ENCODE data around the gene DNAJA4. TPM values are rescaled to one million over a fixed set of nuclear protein-coding genes. Genes with fewer than 3 reads are reported as not detected.

The DNAJA4 gene
- total and polyA plus RNA-seq, 2 of the 8 experiments (the other 6 are each of a cell fraction or from before 2014, with no cell fraction given), result 3.6 to 6.2 TPM

- TF ChIP-seq PHF8 (conservative IDR thresholded peaks at IDR 0.05; ENCODE audit: low read depth, low read length) (no peak), SP1 (IDR thresholded peaks at IDR 0.05; ENCODE audit: low read depth, low read length) (no peak), JUN (IDR thresholded peaks at IDR 0.05; ENCODE audit: low read depth, low read length) (no peak), CEBPB (IDR thresholded peaks at IDR 0.05; ENCODE audit: low read depth, low read length) (no peak), TCF12 (IDR thresholded peaks at IDR 0.05; ENCODE audit: low read depth, low read length) (no peak)
These were observed 457 bp upstream of the DNAJA4 start (continued) for GRCh38 chr15:78263907-78264303.
